ENCODE measurements around the gene SNRNP35.
A peak's percentile ranks its signal among the peaks of the same experiment; 100 is the strongest.

Gene SNRNP35

DNA sequence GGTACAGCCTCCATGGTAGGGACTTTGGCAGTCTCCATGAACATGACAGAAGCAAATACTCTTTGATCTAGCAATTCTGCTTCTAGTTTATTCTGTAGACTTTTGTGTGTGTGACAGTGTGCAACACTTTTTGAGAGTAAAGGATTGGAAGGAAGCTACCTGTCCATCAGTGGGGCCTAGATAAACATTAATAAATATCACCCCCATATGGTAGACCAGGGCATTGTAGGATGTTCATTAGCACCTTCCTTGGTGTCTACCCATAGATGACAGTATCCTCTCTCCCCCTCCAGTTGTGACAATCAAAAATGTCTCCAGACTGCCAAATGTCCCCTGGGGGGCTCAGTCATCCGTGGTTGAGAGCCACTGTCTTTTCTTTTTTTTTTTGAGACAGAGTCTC, 10.8 kb downstream of the SNRNP35 start:
- peaks cover 6% of the 10 kb centered on the region for H3K4me1 Mint-ChIP-seq
- no peak overlapping the region for H3K4me3 Mint-ChIP-seq
- H3K27me3 Mint-ChIP-seq (ENCODE audit: low read depth): no peaks in the 10 kb centered on the region
- peaks cover 49% of the 10 kb centered on the region for H3K36me3 Mint-ChIP-seq (ENCODE audit: low read depth)
- no peak overlapping the region for H3K27ac Mint-ChIP-seq
- H3K9me3 Mint-ChIP-seq: no peaks in the 10 kb centered on the region
- TF ChIP-seq, protein P1, sequence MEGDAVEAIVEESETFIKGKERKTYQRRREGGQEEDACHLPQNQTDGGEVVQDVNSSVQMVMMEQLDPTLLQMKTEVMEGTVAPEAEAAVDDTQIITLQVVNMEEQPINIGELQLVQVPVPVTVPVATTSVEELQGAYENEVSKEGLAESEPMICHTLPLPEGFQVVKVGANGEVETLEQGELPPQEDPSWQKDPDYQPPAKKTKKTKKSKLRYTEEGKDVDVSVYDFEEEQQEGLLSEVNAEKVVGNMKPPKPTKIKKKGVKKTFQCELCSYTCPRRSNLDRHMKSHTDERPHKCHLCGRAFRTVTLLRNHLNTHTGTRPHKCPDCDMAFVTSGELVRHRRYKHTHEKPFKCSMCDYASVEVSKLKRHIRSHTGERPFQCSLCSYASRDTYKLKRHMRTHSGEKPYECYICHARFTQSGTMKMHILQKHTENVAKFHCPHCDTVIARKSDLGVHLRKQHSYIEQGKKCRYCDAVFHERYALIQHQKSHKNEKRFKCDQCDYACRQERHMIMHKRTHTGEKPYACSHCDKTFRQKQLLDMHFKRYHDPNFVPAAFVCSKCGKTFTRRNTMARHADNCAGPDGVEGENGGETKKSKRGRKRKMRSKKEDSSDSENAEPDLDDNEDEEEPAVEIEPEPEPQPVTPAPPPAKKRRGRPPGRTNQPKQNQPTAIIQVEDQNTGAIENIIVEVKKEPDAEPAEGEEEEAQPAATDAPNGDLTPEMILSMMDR (IDR thresholded peaks at IDR 0.05; ENCODE audit: unreplicated experiment in 3 of 3): no peak

GRCh38 chr12:123469978-123470377, 12.0 kb downstream of the SNRNP35 start:
- TF ChIP-seq, protein P1 (IDR thresholded peaks at IDR 0.05; ENCODE audit: unreplicated experiment in 3 of 3): no peak
- H3K4me1 Mint-ChIP-seq: peaks cover 6% of the 10 kb centered on the region
- no peak overlapping the region for H3K4me3 Mint-ChIP-seq
- no peak overlapping the region for H3K27ac Mint-ChIP-seq
- H3K9me3 Mint-ChIP-seq: no peaks in the 10 kb centered on the region
- H3K27me3 Mint-ChIP-seq (ENCODE audit: low read depth): no peaks in the 10 kb centered on the region
- peaks cover 51% of the 10 kb centered on the region for H3K36me3 Mint-ChIP-seq (ENCODE audit: low read depth)

DNA sequence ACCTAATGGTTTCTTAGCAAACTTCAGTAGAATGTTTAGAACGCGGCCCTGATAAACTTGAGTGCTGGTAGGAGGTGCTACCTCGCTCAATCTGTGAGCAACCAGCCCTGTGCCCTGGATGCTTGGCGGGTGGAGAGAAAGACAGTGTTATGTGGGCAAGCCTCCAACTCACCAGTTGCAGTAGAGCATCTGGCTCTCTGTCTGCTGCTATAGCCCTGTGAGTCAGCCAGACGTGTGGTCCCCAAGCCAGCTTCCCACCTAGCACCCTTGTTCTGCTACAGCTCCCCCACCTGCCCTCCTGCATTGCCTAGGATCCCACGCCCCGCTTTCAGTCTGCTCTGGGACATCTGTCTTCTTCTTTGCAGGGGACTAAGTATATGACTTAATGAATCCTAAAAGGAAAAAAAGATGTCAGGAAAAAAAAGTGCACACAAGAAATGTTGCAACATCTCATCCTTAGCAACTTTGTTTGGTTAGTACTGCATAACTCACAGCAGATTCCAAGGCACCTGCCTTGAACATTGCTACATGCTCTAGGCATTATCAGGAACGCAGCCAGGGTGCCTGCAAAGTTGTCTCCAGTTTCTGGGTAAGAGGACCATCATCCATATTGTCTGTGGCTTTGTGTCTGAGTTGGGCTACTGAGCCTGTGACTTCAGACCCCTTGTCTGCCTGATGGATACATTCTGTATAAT, 13.6 kb downstream of the SNRNP35 start:
- H3K36me3 Mint-ChIP-seq (ENCODE audit: low read depth): peaks cover 47% of the 10 kb centered on the region
- H3K27ac Mint-ChIP-seq: no peak overlapping the region
- H3K9me3 Mint-ChIP-seq: no peaks in the 10 kb centered on the region
- H3K4me1 Mint-ChIP-seq: peaks cover 11% of the 10 kb centered on the region
- TF ChIP-seq, protein P1 (IDR thresholded peaks at IDR 0.05; ENCODE audit: unreplicated experiment in 3 of 3): no peak
- H3K4me3 Mint-ChIP-seq: no peak overlapping the region
- H3K27me3 Mint-ChIP-seq (ENCODE audit: low read depth): no peaks in the 10 kb centered on the region

- peaks cover 11% of the 10 kb centered on the region for H3K4me1 Mint-ChIP-seq
- TF ChIP-seq, protein P1 (IDR thresholded peaks at IDR 0.05; ENCODE audit: unreplicated experiment in 3 of 3): no peak
- H3K36me3 Mint-ChIP-seq (ENCODE audit: low read depth): peaks cover 53% of the 10 kb centered on the region
- H3K27ac Mint-ChIP-seq: no peak overlapping the region
- H3K27me3 Mint-ChIP-seq (ENCODE audit: low read depth): no peaks in the 10 kb centered on the region
- no peak overlapping the region for H3K4me3 Mint-ChIP-seq
- no peaks in the 10 kb centered on the region for H3K9me3 Mint-ChIP-seq
Observed at GRCh38 chr12:123472438-123472849, 14.5 kb downstream of the SNRNP35 start.

- Mint-ChIP-seq H3K36me3 (ENCODE audit: low read depth) (peaks cover 55% of the 10 kb centered on the region), H3K27ac (peak overlapping the region in 2 of 3 experiments; percentile 55 to 69), H3K4me1 (peaks cover 11% of the 10 kb centered on the region), H3K9me3 (no peaks in the 10 kb centered on the region), H3K4me3 (no peak overlapping the region), H3K27me3 (ENCODE audit: low read depth) (no peaks in the 10 kb centered on the region)
- TF ChIP-seq, protein P1 (IDR thresholded peaks at IDR 0.05; ENCODE audit: unreplicated experiment in 3 of 3): no peak
Observed at GRCh38 chr12:123474485-123475245, 16.7 kb downstream of the SNRNP35 start.
